Breast epithelium (tissue), 4 donors: ENCODE measurements around the gene ADD3. TPM values are rescaled to one million over a fixed set of nuclear protein-coding genes. Genes with fewer than 3 reads are reported as not detected.
A peak's percentile ranks its signal among the peaks of the same experiment; 100 is the strongest.
"Not testable (repeated sequence)": the region's sequence is repeated elsewhere in the genome, so short reads cannot be mapped to it uniquely, and the experiment has no call there.

Experiments
- DNase-seq, 2 donors: peaks; one replicate each; pipeline ENCODE4 v3.0.0-alpha.2; 2019; ENCODE audit warnings: low spot score in 2 of 2
- H3K27ac ChIP-seq, 2 donors: fragments of 200-600 bp; sonication (generic) in 1 of 2; one replicate each; pipeline ENCODE4 v1.5.1; 2016 to 2019; ENCODE audit warnings: mild to moderate bottlenecking in 1 of 2
- H3K27me3 ChIP-seq, 2 donors: fragments of 200-600 bp; sonication (generic) in 1 of 2; one replicate each; pipeline versions ENCODE4 v1.5.1 to v1.6.0; 2017 to 2019; ENCODE audit warnings: control low read depth in 1 of 2, mild to moderate bottlenecking in 1 of 2
- H3K36me3 ChIP-seq: fragments of 200-600 bp; one replicate; pipeline ENCODE4 v1.5.1; 2019
- H3K4me1 ChIP-seq, 2 donors: fragments of 200-600 bp; sonication (generic); one replicate each; pipeline ENCODE4 v1.5.1; 2016 to 2019; ENCODE audit warnings: control low read depth in 1 of 2
- H3K4me3 ChIP-seq, 3 donors: fragments of 200-600 bp; sonication (generic); 1 replicate in 2 of 3; 2 replicates in 1 of 3; pipeline ENCODE4 v1.5.1; 2016 to 2019; ENCODE audit warnings: mild to moderate bottlenecking in 3 of 3, moderate library complexity in 2 of 3
- H3K9me3 ChIP-seq, 2 donors: fragments of 200-600 bp; sonication (generic) in 1 of 2; one replicate each; pipeline ENCODE4 v1.5.1; 2016 to 2019; ENCODE audit warnings: control low read depth in 1 of 2
- POLR2A ChIP-seq: fragments of 450-650 bp; IDR thresholded peaks from one replicate; pipeline ENCODE4 v1.6.1; 2016; ENCODE audit warnings: antibody characterized with exemption, mild to moderate bottlenecking, moderate library complexity
- POLR2AphosphoS5 ChIP-seq, 3 donors: sonication (generic); formaldehyde crosslinking; IDR thresholded peaks; one replicate each; pipeline ENCODE4 v1.6.1; 2017; ENCODE audit warnings: antibody characterized with exemption in 3 of 3
- intact Hi-C: fragments of 100-400 bp; cut with DNase I; formaldehyde crosslinking; loops from one replicate; pipeline ENCODE4 v1.15.1; 2023; ENCODE audit warnings: low total_unique reads
- total RNA-seq, 3 donors: library from RNA; depleted of rRNA; stranded (reverse); fragments of >200 nt; gene quantifications; one replicate each; pipeline ENCODE4 v1.1.0, GENCODE V29; 2016
- TF ChIP-seq, protein P1 (sequence below), 3 donors: fragments of 450-650 bp; IDR thresholded peaks; one replicate each; pipeline ENCODE4 v1.5.1; 2016 to 2017; ENCODE audit warnings: antibody characterized with exemption in 3 of 3, mild to moderate bottlenecking in 3 of 3, moderate library complexity in 3 of 3

Gene ADD3
- total RNA-seq, 3 donors from 2014 or later = 208 to 458 (median 347) TPM

DNA sequence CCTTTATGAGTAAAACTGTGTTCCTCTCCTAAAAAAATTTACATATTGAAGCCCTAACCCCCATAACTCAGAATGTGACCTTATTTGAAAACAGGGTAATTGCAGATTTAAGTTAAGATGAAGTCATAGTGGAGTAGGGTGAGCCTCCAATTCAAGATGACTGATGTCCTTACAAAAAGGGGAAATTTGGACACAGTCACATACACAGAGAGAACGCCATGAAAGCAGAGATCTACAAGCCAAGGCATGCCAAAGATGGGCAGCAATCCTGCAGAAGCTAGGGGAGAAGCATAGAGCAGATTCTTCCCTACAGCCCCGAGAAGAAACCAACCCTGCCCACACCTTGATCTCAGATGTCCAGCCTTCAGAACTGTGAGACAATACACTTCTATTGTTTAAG, 23.8 kb upstream of the ADD3 start:
- H3K4me1 ChIP-seq = no peaks in the 10 kb centered on the region
- H3K36me3 ChIP-seq = no peaks in the 10 kb centered on the region
- intact Hi-C loops = no loop called here
- no peaks in the 10 kb centered on the region for H3K9me3 ChIP-seq
- no peak overlapping the region for H3K4me3 ChIP-seq
- no peak overlapping the region for H3K27ac ChIP-seq
- TF ChIP-seq, protein P1, sequence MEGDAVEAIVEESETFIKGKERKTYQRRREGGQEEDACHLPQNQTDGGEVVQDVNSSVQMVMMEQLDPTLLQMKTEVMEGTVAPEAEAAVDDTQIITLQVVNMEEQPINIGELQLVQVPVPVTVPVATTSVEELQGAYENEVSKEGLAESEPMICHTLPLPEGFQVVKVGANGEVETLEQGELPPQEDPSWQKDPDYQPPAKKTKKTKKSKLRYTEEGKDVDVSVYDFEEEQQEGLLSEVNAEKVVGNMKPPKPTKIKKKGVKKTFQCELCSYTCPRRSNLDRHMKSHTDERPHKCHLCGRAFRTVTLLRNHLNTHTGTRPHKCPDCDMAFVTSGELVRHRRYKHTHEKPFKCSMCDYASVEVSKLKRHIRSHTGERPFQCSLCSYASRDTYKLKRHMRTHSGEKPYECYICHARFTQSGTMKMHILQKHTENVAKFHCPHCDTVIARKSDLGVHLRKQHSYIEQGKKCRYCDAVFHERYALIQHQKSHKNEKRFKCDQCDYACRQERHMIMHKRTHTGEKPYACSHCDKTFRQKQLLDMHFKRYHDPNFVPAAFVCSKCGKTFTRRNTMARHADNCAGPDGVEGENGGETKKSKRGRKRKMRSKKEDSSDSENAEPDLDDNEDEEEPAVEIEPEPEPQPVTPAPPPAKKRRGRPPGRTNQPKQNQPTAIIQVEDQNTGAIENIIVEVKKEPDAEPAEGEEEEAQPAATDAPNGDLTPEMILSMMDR (IDR thresholded peaks at IDR 0.05) = no peak
- TF ChIP-seq POLR2AphosphoS5 (IDR thresholded peaks at IDR 0.05) (no peak), POLR2A (no peak)
- no peak for DNase-seq
- no peaks in the 10 kb centered on the region for H3K27me3 ChIP-seq

DNA sequence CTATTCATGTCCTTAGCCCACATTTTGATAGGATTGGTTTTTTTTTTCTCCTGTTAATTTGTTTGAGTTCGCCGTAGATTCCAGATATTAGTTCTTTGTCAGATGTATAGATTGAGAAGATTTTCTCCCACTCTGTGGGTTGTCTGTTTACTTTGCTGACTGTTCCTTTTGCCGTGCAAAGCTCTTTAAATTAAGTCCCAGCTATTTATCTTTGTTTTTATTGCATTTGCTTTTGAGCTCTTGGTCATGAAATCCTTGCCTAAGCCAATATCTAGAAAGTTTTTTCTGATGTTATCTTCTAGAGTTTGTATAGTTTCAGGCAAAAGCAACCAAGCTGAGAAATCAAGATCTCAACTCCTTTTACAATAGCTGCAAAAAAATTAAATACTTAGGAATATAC, 22.0 kb upstream of the ADD3 start:
- H3K36me3 ChIP-seq, H3K4me1 ChIP-seq, H3K9me3 ChIP-seq, intact Hi-C loops, DNase-seq, H3K27me3 ChIP-seq, H3K4me3 ChIP-seq, H3K27ac ChIP-seq: not testable (repeated sequence)

DNA sequence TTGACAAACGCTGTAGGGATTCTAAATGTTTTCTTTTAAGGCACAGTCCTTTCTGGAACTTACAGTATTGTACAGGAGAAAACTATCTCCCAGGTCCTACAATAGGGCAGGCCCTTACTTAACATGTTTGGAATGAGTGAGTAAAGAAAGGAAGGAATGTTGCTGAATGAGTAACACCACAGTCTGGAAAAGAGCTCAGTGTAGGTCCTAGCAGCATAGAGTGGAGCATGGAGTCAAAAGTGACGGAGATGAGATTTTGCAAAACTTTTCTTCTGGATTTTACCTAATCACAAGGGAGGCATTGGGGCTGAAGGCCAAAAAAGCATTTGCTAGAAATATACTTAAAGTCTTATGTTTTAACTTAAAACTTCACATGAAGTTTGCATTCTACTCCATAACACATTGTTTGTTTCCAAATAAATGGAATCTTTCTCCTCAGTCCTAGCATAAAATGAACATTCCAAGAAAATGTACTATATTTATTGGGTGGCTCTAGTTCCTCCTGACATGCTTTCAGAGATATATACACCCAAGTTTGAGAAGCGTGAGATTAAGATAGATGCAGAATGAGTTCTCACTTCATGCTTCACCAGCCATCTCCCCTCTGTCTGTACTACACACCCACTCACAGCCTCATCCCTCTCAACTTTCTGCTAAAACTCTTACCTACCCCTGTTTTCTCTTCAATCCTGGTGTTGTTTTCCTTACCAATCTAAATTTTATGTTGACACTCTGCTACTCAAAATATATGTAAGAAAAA, 20.2 kb upstream of the ADD3 start:
- DNase-seq = no peak
- no peaks in the 10 kb centered on the region for H3K9me3 ChIP-seq
- intact Hi-C loops = no loop called here
- no peaks in the 10 kb centered on the region for H3K4me1 ChIP-seq
- no peaks in the 10 kb centered on the region for H3K36me3 ChIP-seq
- H3K27me3 ChIP-seq = no peaks in the 10 kb centered on the region
- no peak overlapping the region for H3K4me3 ChIP-seq
- TF ChIP-seq POLR2A (no peak), POLR2AphosphoS5 (IDR thresholded peaks at IDR 0.05) (no peak)
- TF ChIP-seq, protein P1 (IDR thresholded peaks at IDR 0.05) = no peak
- peak overlapping the region in 1 of 2 donors; percentile 48 for H3K27ac ChIP-seq

DNA sequence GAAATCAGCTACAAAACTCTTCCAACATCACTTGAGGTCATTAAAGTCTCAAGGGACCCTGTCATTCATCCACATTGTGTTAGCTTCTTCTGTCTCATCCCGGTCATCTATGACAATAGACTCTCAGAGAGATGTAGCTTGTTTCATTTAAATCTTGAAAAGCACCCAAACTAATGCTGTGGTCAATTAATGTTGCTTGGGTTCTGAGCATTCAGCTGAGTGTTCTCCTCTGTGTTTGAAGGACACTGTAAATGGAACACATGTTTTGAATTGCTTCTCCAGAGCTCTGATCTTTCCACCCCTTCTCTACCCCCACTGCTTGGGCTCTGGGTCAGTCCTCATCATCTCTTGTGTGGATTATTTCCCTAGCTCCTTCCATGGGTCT, 19.6 kb upstream of the ADD3 start:
- Histone ChIP-seq H3K27ac (peak overlapping the region in 1 of 2 donors; percentile 48), H3K4me3 (no peak overlapping the region), H3K9me3 (no peaks in the 10 kb centered on the region), H3K27me3 (no peaks in the 10 kb centered on the region), H3K36me3 (no peaks in the 10 kb centered on the region), H3K4me1 (no peaks in the 10 kb centered on the region)
- no peak for TF ChIP-seq POLR2AphosphoS5 (IDR thresholded peaks at IDR 0.05)
- TF ChIP-seq, protein P1 (IDR thresholded peaks at IDR 0.05) = no peak
- no peak for TF ChIP-seq POLR2A
- DNase-seq = no peak
- intact Hi-C loops = no loop called here

DNA sequence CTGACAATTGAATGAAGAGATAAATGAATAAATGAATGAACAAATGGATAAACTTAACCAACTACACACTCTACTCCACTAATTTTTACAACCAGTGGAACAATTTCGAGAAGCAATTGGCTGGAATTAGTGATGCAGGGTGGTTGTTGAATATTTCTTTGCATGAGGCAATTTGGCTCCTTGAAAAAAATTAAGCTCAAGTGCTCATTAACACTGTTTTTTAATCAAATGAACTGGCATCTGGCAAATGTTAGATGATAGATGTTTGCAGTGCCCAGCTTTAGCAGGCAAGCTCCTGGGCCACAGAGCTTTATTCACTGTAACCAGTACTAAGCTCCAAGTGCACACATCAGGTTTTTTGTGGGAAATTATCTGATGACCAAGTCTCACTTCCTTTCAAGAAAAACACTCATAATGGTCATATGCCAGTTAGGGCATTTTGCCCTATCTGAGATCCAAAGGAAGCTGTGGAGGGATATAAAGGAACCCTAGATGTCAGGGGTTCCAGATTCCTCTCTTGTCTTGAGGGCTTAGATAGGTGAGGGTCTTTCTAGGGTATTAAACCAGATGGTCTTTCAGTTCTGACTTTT, 16.4 kb upstream of the ADD3 start:
- H3K27ac ChIP-seq = no peak overlapping the region
- no peak for DNase-seq
- TF ChIP-seq POLR2A = no peak
- TF ChIP-seq POLR2AphosphoS5 (IDR thresholded peaks at IDR 0.05) = no peak
- TF ChIP-seq, protein P1 (IDR thresholded peaks at IDR 0.05) = no peak
- intact Hi-C loops = no loop called here
- no peaks in the 10 kb centered on the region for H3K36me3 ChIP-seq
- no peaks in the 10 kb centered on the region for H3K4me1 ChIP-seq
- H3K27me3 ChIP-seq = no peaks in the 10 kb centered on the region
- no peaks in the 10 kb centered on the region for H3K9me3 ChIP-seq
- no peak overlapping the region for H3K4me3 ChIP-seq
